Fibroblast of lung (primary cell): ENCODE results near the gene EEPD1. TPM values are rescaled to one million over a fixed set of nuclear protein-coding genes. Genes with fewer than 3 reads are reported as not detected.
A peak's percentile ranks its signal among the peaks of the same experiment; 100 is the strongest.

Experiments
- DNase-seq, 2 donors: peaks; one replicate each; pipeline versions ENCODE4 v3.0.0 to v3.0.0-alpha.2; 2010; ENCODE audit warnings: low read depth in 2 of 2
- H2AFZ ChIP-seq: 2 replicates; pipeline ENCODE4 v1.5.1; 2012; ENCODE audit warnings: low read length, control low read depth, inconsistent platforms
- H3K27ac ChIP-seq: 2 replicates; pipeline ENCODE4 v1.5.1; 2011; ENCODE audit warnings: low read length, control low read depth; ENCODE audit not compliant: insufficient read depth
- H3K27me3 ChIP-seq: 2 replicates; pipeline ENCODE4 v1.5.1; 2011; ENCODE audit warnings: mild to moderate bottlenecking, low read length; ENCODE audit not compliant: control insufficient read depth, insufficient read depth
- H3K36me3 ChIP-seq: 2 replicates; pipeline ENCODE4 v1.5.1; 2011; ENCODE audit warnings: low read length; ENCODE audit not compliant: control insufficient read depth, insufficient read depth
- H3K4me1 ChIP-seq: 2 replicates; pipeline ENCODE4 v1.5.1; 2011; ENCODE audit warnings: low read length; ENCODE audit not compliant: control insufficient read depth, insufficient read depth; ENCODE audit errors: extremely low read depth
- H3K4me2 ChIP-seq: 2 replicates; pipeline ENCODE4 v1.5.1; 2011; ENCODE audit warnings: low read length, control low read depth; ENCODE audit not compliant: insufficient read depth; ENCODE audit errors: extremely low read depth
- H3K4me3 ChIP-seq, 4 experiments: fragments of 200-600 bp in 1 of 4; sonication (generic) in 1 of 4; replicated peaks in 1 of 4; 2 replicates each; pipeline ENCODE4 v1.5.1; 2011 to 2016; ENCODE audit warnings: low read length in 4 of 4, low read depth in 3 of 4, mild to moderate bottlenecking in 3 of 4, control low read depth in 2 of 4, inconsistent platforms in 1 of 4, mixed read lengths in 1 of 4; ENCODE audit not compliant: insufficient read depth in 1 of 4; ENCODE audit errors: control extremely low read depth in 1 of 4
- H3K79me2 ChIP-seq: 2 replicates; pipeline ENCODE4 v1.5.1; 2012; ENCODE audit warnings: mild to moderate bottlenecking, low read length, inconsistent platforms; ENCODE audit not compliant: control insufficient read depth, insufficient read depth
- H3K9ac ChIP-seq: 2 replicates; pipeline ENCODE4 v1.5.1; 2011; ENCODE audit warnings: mild to moderate bottlenecking, low read length, control low read depth; ENCODE audit not compliant: insufficient read depth
- H3K9me3 ChIP-seq: 2 replicates; pipeline ENCODE4 v1.5.1; 2012; ENCODE audit warnings: low read depth, low read length; ENCODE audit not compliant: control insufficient read depth, insufficient read depth
- H4K20me1 ChIP-seq: 2 replicates; pipeline ENCODE4 v1.5.1; 2011; ENCODE audit warnings: low read length; ENCODE audit not compliant: control insufficient read depth, insufficient read depth; ENCODE audit errors: extremely low read depth
- CTCF ChIP-seq, 2 donors: IDR thresholded peaks in 1 of 2; conservative IDR thresholded peaks in 1 of 2; 1 replicate in 1 of 2; 2 replicates in 1 of 2; pipeline ENCODE4 v1.5.1; 2011 to 2012; ENCODE audit warnings: low read length in 2 of 2, control low read depth in 1 of 2, inconsistent platforms in 1 of 2, low read depth in 1 of 2, mild to moderate bottlenecking in 1 of 2
- EZH2 ChIP-seq: IDR thresholded peaks from 2 replicates; pipeline ENCODE4 v1.5.1; 2012; ENCODE audit warnings: low read length, control low read depth, mild to moderate bottlenecking; ENCODE audit errors: missing control alignments
- polyA plus RNA-seq, 2 donors: library from polyadenylated mRNA; depleted of rRNA in 1 of 2; stranded (reverse) in 1 of 2; unstranded in 1 of 2; fragments of >200 nt; gene quantifications; 2 replicates each; pipeline ENCODE4 v1.2.1, GENCODE V29; 2011 to 2012; ENCODE audit warnings: missing spikeins in 1 of 2
- total RNA-seq: library from RNA; depleted of rRNA; stranded (reverse); fragments of >200 nt; gene quantifications from 2 replicates; pipeline ENCODE4 v1.2.1, GENCODE V29; 2014

Gene EEPD1
- total and polyA plus RNA-seq, 2 donors (not counting 1 experiment from before 2014, with no cell fraction given), result 8.4 to 15.9 TPM

GRCh38 chr7:36278620-36279172 is 125.6 kb downstream of the EEPD1 start:
- no peaks in the 10 kb centered on the region for H3K36me3 ChIP-seq
- TF ChIP-seq CTCF (conservative IDR thresholded peaks at IDR 0.05 in 1 of 2, IDR thresholded peaks at IDR 0.05 in 1 of 2; ENCODE audit: low read depth in 1 of 2, low read length in 2 of 2) (no peak), EZH2 (no peak)
- no peaks in the 10 kb centered on the region for H3K9me3 ChIP-seq
- no peaks in the 10 kb centered on the region for H4K20me1 ChIP-seq
- H3K79me2 ChIP-seq, result no peaks in the 10 kb centered on the region
- H3K4me1 ChIP-seq, result peaks cover 11% of the 10 kb centered on the region
- H3K9ac ChIP-seq, result no peak overlapping the region
- H3K27ac ChIP-seq, result no peak overlapping the region
- H2AFZ ChIP-seq, result no peak overlapping the region
- no peak overlapping the region for H3K4me2 ChIP-seq
- no peaks in the 10 kb centered on the region for H3K27me3 ChIP-seq
- no peak overlapping the region for H3K4me3 ChIP-seq
- DNase-seq, result peak; percentile 82 to 84

GRCh38 chr7:36279200-36279925 is 126.3 kb downstream of the EEPD1 start:
- Histone ChIP-seq H2AFZ (no peak overlapping the region), H4K20me1 (no peaks in the 10 kb centered on the region), H3K4me2 (no peak overlapping the region), H3K9me3 (no peaks in the 10 kb centered on the region), H3K36me3 (no peaks in the 10 kb centered on the region), H3K9ac (no peak overlapping the region), H3K27ac (no peak overlapping the region), H3K4me1 (peaks cover 11% of the 10 kb centered on the region), H3K27me3 (no peaks in the 10 kb centered on the region), H3K4me3 (no peak overlapping the region), H3K79me2 (no peaks in the 10 kb centered on the region)
- TF ChIP-seq EZH2, result no peak
- no peak for TF ChIP-seq CTCF (conservative IDR thresholded peaks at IDR 0.05 in 1 of 2, IDR thresholded peaks at IDR 0.05 in 1 of 2; ENCODE audit: low read depth in 1 of 2, low read length in 2 of 2)
- peak; percentile 37 to 38 for DNase-seq

GRCh38 chr7:36279926-36280315 is 126.9 kb downstream of the EEPD1 start:
- no peak overlapping the region for H3K4me2 ChIP-seq
- H2AFZ ChIP-seq, result no peak overlapping the region
- H3K9ac ChIP-seq, result no peak overlapping the region
- H3K79me2 ChIP-seq, result no peaks in the 10 kb centered on the region
- TF ChIP-seq EZH2 (no peak), CTCF (conservative IDR thresholded peaks at IDR 0.05 in 1 of 2, IDR thresholded peaks at IDR 0.05 in 1 of 2; ENCODE audit: low read depth in 1 of 2, low read length in 2 of 2) (no peak)
- no peaks in the 10 kb centered on the region for H3K36me3 ChIP-seq
- peaks cover 11% of the 10 kb centered on the region for H3K4me1 ChIP-seq
- H3K27me3 ChIP-seq, result no peaks in the 10 kb centered on the region
- H3K9me3 ChIP-seq, result no peaks in the 10 kb centered on the region
- H4K20me1 ChIP-seq, result no peaks in the 10 kb centered on the region
- no peak overlapping the region for H3K27ac ChIP-seq
- H3K4me3 ChIP-seq, result no peak overlapping the region
- DNase-seq, result no peak
